DND-41 (cell line): ENCODE data around the gene STOML1.

Source experiments
- CTCF ChIP-seq: IDR thresholded peaks from 2 replicates; pipeline ENCODE4 v1.5.1; 2012; ENCODE audit warnings: borderline replicate concordance, low read length, moderate library complexity, mild to moderate bottlenecking; ENCODE audit not compliant: poor library complexity, severe bottlenecking; ENCODE audit errors: extremely low read depth
- EZH2 ChIP-seq: IDR thresholded peaks from 3 replicates; pipeline ENCODE4 v1.6.1; 2012; ENCODE audit warnings: borderline replicate concordance, low read depth, mild to moderate bottlenecking, moderate library complexity, low read length, inconsistent platforms; ENCODE audit not compliant: severe bottlenecking

- TF ChIP-seq CTCF (no peak), EZH2 (no peak)
Measured at GRCh38 chr15:74034206-74034755, 42.2 kb upstream of the STOML1 start.
